Stimulated activated CD4-positive, alpha-beta T cell treated with anti-CD3 and anti-CD28 coated beads, TNF-alpha, amount 100 ng/mL, for 1 hour (primary cell): ENCODE results near the gene GALNT3.

ENCODE experiments used
- DNase-seq, 3 donors: peaks; one replicate each; pipeline ENCODE4 v3.0.0-alpha.2; 2020; ENCODE audit warnings: low read depth in 3 of 3, low spot score in 1 of 3

Gene GALNT3

GRCh38 chr2:165746501-165746900 is 47.5 kb downstream of the GALNT3 start:
- DNase-seq = no peak

- no peak for DNase-seq
Measured at GRCh38 chr2:165745916-165746315, 48.1 kb downstream of the GALNT3 start.

- DNase-seq = no peak
Measured at GRCh38 chr2:165743442-165743841, 50.6 kb downstream of the GALNT3 start.

GRCh38 chr2:165725421-165725820 is 68.6 kb downstream of the GALNT3 start:
- no peak for DNase-seq

- DNase-seq = no peak
Measured at GRCh38 chr2:165720511-165720910, 73.5 kb downstream of the GALNT3 start.

- no peak for DNase-seq
Measured at GRCh38 chr2:165718610-165719210, 75.3 kb downstream of the GALNT3 start.

- no peak for DNase-seq
Measured at GRCh38 chr2:165716091-165716490, 78.0 kb downstream of the GALNT3 start.

GRCh38 chr2:165706960-165707487 is 87.0 kb downstream of the GALNT3 start:
- no peak for DNase-seq

GRCh38 chr2:165701147-165701546 is 92.9 kb downstream of the GALNT3 start:
- DNase-seq = no peak

GRCh38 chr2:165700531-165700930 is 93.5 kb downstream of the GALNT3 start:
- no peak for DNase-seq

GRCh38 chr2:165699946-165700345 is 94.1 kb downstream of the GALNT3 start:
- no peak for DNase-seq

GRCh38 chr2:165698444-165698884 is 95.6 kb downstream of the GALNT3 start:
- no peak for DNase-seq

GRCh38 chr2:165697748-165698443 is 96.2 kb downstream of the GALNT3 start:
- no peak for DNase-seq
